Right cardiac atrium (tissue), 5 donors: Measurements from ENCODE around the gene TAF11L13. TPM values are rescaled to one million over a fixed set of nuclear protein-coding genes. Genes with fewer than 3 reads are reported as not detected.
A peak's percentile ranks its signal among the peaks of the same experiment; 100 is the strongest.
"Not testable (repeated sequence)": the region's sequence is repeated elsewhere in the genome, so short reads cannot be mapped to it uniquely, and the experiment has no call there.

Experiments
- ATAC-seq, 2 donors: fragments of 200-7000 bp; cut with Tn5 transposase; one replicate each; pipeline versions ENCODE4 v1.8.0 to v1.9.1; 2020; ENCODE audit warnings: moderate library complexity in 2 of 2, mild to moderate bottlenecking in 1 of 2
- DNase-seq, 3 donors: peaks; one replicate each; pipeline ENCODE4 v3.0.0-alpha.2; 2020
- H3K27ac ChIP-seq: one replicate; pipeline ENCODE4 v1.5.1; 2013; ENCODE audit warnings: mild to moderate bottlenecking, low read length, control low read depth, moderate library complexity
- H3K27me3 ChIP-seq: one replicate; pipeline ENCODE4 v1.6.1; 2013; ENCODE audit not compliant: control insufficient read depth, insufficient read depth
- H3K4me1 ChIP-seq: one replicate; pipeline ENCODE4 v1.6.1; 2013; ENCODE audit warnings: low read length; ENCODE audit not compliant: control insufficient read depth, insufficient read depth
- H3K4me3 ChIP-seq: one replicate; pipeline ENCODE4 v1.5.1; 2013; ENCODE audit warnings: low read length, control low read depth
- H3K9me3 ChIP-seq: one replicate; pipeline ENCODE4 v1.6.1; 2013; ENCODE audit warnings: low read length; ENCODE audit not compliant: control insufficient read depth
- WGBS: extraction: QIAGEN DNeasy Blood & Tissue Kit; methylation state at CpG from one replicate; pipeline ENCODE4 v1.1.7; 2013; 5-methylcytosine and 5-hydroxymethylcytosine counted together
- intact Hi-C, 4 donors: fragments of 100-400 bp; cut with DNase I; formaldehyde crosslinking; loops; one replicate each; pipeline versions ENCODE4 v1.11.0 to v1.14.0; 2022 to 2023
- long read RNA-seq, 4 donors: library from polyadenylated mRNA; unstranded; transcript quantifications; one replicate each; pipeline ENCODE4 v2.0.0, GENCODE V29; 2020 to 2021
- polyA plus RNA-seq: library from polyadenylated mRNA; stranded (reverse); fragments of 200-250 nt; gene quantifications from one replicate; pipeline ENCODE4 v1.2.3, GENCODE V29; 2013
- total RNA-seq, 4 donors: library from RNA; stranded (reverse); fragmentation: NEBNext Ultra II Directional; extraction: Animal tissue kit (Norgen Biotek cat#: 25700); gene quantifications; one replicate each; pipeline ENCODE4 v1.2.1, GENCODE V29; 2021
- donor health status: healthy with polysubstance abuse.
- donor health status: DM: no; HTN: yes; CAD: no.
- donor health status: DM: no; HTN: no; CAD: no.
- donor health status: DM: no; HTN: yes; CAD: no; lungs with severe emphysema.
- donor health status: DM: yes; HTN: yes; CAD: no.

TAF11L13 gene
- total RNA-seq (not detected), polyA plus RNA-seq (not detected)
- long read RNA-seq, donor 1, result 0 reads
- long read RNA-seq, donor 2, result 0 reads
- long read RNA-seq, donor 3, result 0 reads
- long read RNA-seq, donor 4, result 0 reads

DNA sequence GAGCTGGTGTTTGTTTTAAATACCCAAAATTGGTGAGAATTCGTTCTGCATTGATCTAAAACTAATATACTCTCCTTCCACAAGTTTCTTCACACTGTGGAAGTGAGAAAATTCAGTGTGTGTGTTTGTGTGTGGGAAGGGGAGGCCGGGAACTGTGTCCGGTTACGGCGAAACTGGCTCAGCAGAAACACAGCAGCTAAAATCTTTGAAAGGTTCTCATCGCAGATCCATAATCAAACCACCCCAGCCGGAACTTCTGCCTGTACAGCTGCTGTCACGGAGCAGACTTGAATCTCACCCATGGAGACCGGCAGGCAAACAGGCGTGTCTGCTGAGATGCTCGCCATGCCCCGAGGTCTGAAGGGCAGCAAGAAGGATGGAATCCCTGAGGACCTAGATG lies at the start of gene TAF11L13:
Gene TAF11L13 (plus strand): TSS at position 301 of the 400 bp plus-strand sequence.
- H3K9me3 ChIP-seq, H3K27me3 ChIP-seq, H3K4me3 ChIP-seq, intact Hi-C loops, DNase-seq, H3K4me1 ChIP-seq, H3K27ac ChIP-seq, ATAC-seq: not testable (repeated sequence)
- WGBS, result 84% methylated on average over 8 of the region's 12 CpGs

DNA sequence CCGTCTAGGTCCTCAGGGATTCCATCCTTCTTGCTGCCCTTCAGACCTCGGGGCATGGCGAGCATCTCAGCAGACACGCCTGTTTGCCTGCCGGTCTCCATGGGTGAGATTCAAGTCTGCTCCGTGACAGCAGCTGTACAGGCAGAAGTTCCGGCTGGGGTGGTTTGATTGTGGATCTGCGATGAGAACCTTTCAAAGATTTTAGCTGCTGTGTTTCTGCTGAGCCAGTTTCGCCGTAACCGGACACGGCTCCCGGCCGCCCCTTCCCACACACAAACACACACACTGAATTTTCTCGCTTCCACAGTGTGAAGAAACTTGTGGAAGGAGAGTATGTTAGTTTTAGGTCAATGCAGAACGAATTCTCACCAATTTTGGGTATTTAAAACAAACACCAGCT lies 46.2 kb upstream of the TAF11L13 start, which contains the start of gene TAF11L7:
Gene TAF11L7 (minus strand): TSS at position 101 of the 400 bp plus-strand sequence.
- intact Hi-C loops, H3K9me3 ChIP-seq, ATAC-seq, H3K4me1 ChIP-seq, H3K27me3 ChIP-seq, H3K27ac ChIP-seq, DNase-seq, H3K4me3 ChIP-seq: not testable (repeated sequence)
- WGBS, result no CpG with 5 or more reads among the region's 16 CpGs

GRCh38 chr5:17590860-17591259 lies 41.0 kb upstream of the TAF11L13 start, which contains the start of gene TAF11L8:
TSS of gene TAF11L8 (minus strand) at chr5:17590960.
- H3K27me3 ChIP-seq, H3K9me3 ChIP-seq, DNase-seq, ATAC-seq, H3K4me1 ChIP-seq, intact Hi-C loops, H3K27ac ChIP-seq, H3K4me3 ChIP-seq: not testable (repeated sequence)
- no CpG with 5 or more reads among the region's 16 CpGs for WGBS

- H3K9me3 ChIP-seq, ATAC-seq, H3K27me3 ChIP-seq, intact Hi-C loops, H3K4me3 ChIP-seq, H3K27ac ChIP-seq, H3K4me1 ChIP-seq: not testable (repeated sequence)
- WGBS, result 95% methylated on average over 10 of the region's 15 CpGs
- DNase-seq, result peak in 1 of 3 donors; percentile 50
These were observed 37.6 kb upstream of the TAF11L13 start, which contains the start of gene TAF11L9 for GRCh38 chr5:17594255-17594654. TSS of gene TAF11L9 (minus strand) at chr5:17594394.

GRCh38 chr5:17597728-17598127 lies 34.2 kb upstream of the TAF11L13 start, which contains the start of gene TAF11L10:
TSS of gene TAF11L10 (minus strand) at chr5:17597828.
- H3K27ac ChIP-seq, ATAC-seq, intact Hi-C loops, H3K4me1 ChIP-seq, DNase-seq, H3K27me3 ChIP-seq, H3K9me3 ChIP-seq, H3K4me3 ChIP-seq: not testable (repeated sequence)
- WGBS, result no CpG with 5 or more reads among the region's 15 CpGs

DNA sequence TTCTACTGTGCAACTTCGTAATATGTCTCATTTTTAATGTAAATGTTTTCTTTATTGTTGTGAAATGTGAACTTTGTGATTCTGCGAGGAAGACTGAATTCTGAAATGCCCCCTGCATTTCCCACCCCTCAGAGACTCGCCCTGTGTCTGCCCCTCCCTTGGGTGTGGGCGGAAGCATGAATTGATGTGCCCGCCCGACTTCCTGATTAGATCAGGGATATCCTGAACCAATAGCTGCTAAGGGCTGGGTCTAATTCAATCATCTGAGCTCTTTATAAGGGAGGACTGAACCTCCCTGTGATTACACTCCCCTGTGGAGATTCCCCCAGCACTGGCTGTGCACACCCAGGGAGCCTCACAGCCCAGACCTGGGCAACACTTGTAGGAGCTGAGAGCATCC lies 28.0 kb upstream of the TAF11L13 start, which contains the start of gene TAF11L11:
Gene TAF11L11 (plus strand): TSS at position 304 of the 400 bp plus-strand sequence.
- ATAC-seq, H3K9me3 ChIP-seq, intact Hi-C loops, DNase-seq, H3K27ac ChIP-seq, H3K4me1 ChIP-seq, H3K4me3 ChIP-seq, H3K27me3 ChIP-seq: not testable (repeated sequence)
- 64% methylated on average over 6 of the region's 6 CpGs for WGBS

DNA sequence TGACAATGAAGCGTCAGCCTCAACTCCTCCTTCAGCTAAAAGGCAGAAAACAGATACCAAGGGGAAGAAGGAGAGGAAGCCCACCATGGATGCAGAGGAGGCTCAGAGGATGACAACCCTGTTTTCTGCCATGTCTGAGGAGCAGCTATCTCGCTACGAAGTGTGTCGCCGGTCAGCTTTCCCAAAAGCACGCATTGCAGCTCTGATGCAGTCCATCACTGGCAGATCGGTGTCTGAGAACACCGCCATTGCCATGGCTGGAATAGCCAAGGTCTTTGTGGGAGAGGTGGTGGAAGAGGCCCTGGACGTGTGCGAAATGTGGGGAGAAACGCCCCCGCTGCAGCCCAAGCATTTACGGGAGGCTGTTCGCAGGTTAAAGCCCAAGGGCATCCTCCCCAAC lies 26.9 kb upstream of the TAF11L13 start:
- intact Hi-C loops, result no loop called here
- DNase-seq (no peak), ATAC-seq (no peak)
- no peak overlapping the region for H3K4me3 ChIP-seq
- peaks cover 2% of the 10 kb centered on the region for H3K9me3 ChIP-seq
- no peaks in the 10 kb centered on the region for H3K4me1 ChIP-seq
- no peak overlapping the region for H3K27ac ChIP-seq
- 92% methylated on average over 14 of the region's 14 CpGs for WGBS
- no peaks in the 10 kb centered on the region for H3K27me3 ChIP-seq

GRCh38 chr5:17607461-17607860 lies 24.4 kb upstream of the TAF11L13 start:
- H3K4me1 ChIP-seq, H3K27ac ChIP-seq, H3K4me3 ChIP-seq, intact Hi-C loops, ATAC-seq, H3K9me3 ChIP-seq, H3K27me3 ChIP-seq, DNase-seq: not testable (repeated sequence)
- 69% methylated on average over 4 of the region's 4 CpGs for WGBS

GRCh38 chr5:17610092-17610491 lies 21.8 kb upstream of the TAF11L13 start, which contains the start of gene TAF11L12:
TSS of gene TAF11L12 (plus strand) at chr5:17610392.
- H3K27me3 ChIP-seq, intact Hi-C loops, H3K4me1 ChIP-seq, H3K4me3 ChIP-seq, H3K27ac ChIP-seq, H3K9me3 ChIP-seq, DNase-seq, ATAC-seq: not testable (repeated sequence)
- 43% methylated on average over 2 of the region's 2 CpGs for WGBS

DNA sequence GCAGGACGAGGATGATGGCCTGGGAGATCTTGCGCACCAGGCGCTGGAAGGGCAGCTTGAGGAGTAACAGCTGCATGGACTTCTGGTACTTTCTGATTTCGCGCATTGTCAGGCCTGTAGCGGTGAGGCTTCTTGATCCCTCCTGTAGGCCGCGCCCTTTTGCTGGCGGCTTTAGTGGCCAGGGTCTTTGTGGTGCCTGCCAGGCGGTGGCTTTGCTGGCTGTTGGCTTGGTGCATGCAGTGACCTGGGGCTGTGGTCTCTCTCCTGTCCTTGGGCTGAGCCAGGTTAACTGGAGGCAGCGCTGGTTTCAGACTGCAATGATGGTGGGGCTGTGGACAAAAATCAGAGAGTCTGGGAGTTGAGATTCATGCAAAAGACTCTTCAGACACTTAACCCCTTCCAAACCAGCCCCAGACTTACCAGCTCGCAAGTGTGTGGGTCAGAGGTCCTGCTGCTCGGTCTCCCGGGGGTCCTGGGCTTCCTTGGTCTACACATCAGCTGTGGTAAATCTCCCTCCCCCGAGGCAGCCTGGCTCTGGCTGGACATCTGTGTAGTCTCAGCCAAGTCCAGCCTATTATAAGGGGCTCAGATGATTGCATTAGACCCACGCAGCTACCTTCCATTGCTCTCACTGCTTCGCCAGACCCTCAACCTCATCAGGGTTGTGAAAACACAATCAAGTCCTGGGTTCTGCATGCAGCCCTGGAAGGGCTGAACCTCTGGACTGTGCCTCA lies 16.8 kb upstream of the TAF11L13 start:
- no peaks in the 10 kb centered on the region for H3K27me3 ChIP-seq
- no peaks in the 10 kb centered on the region for H3K4me1 ChIP-seq
- no peak for ATAC-seq
- no peak overlapping the region for H3K27ac ChIP-seq
- H3K9me3 ChIP-seq, result peaks cover 5% of the 10 kb centered on the region
- intact Hi-C loops, result no loop called here
- 90% methylated on average over 17 of the region's 17 CpGs for WGBS
- DNase-seq, result no peak
- H3K4me3 ChIP-seq, result no peak overlapping the region

GRCh38 chr5:17619354-17619753 lies 12.5 kb upstream of the TAF11L13 start:
- Histone ChIP-seq H3K27me3 (no peaks in the 10 kb centered on the region), H3K27ac (no peak overlapping the region), H3K4me3 (no peak overlapping the region), H3K4me1 (no peaks in the 10 kb centered on the region), H3K9me3 (peaks cover 3% of the 10 kb centered on the region)
- no peak for DNase-seq
- 90% methylated on average over 3 of the region's 3 CpGs for WGBS
- intact Hi-C loops, result no loop called here
- ATAC-seq, result no peak
